Chondrocyte (in vitro differentiated cells): ENCODE results near the gene DUSP19. TPM values are rescaled to one million over a fixed set of nuclear protein-coding genes. Genes with fewer than 3 reads are reported as not detected.

Experiments used
- DNase-seq: peaks from one replicate; pipeline ENCODE4 v3.0.0; 2021; ENCODE audit warnings: mixed read lengths, low spot score
- H3K27ac Mint-ChIP-seq: one replicate; pipeline ENCODE4 v1.8.0; 2021; ENCODE audit warnings: mild to moderate bottlenecking, moderate library complexity, mixed read lengths; ENCODE audit not compliant: unreplicated experiment
- H3K27me3 Mint-ChIP-seq: 2 replicates; pipeline ENCODE4 v1.8.0; 2021; ENCODE audit warnings: low read depth, mixed read lengths
- H3K36me3 Mint-ChIP-seq: 2 replicates; pipeline ENCODE4 v1.8.0; 2021; ENCODE audit warnings: low read depth, mixed read lengths
- H3K4me1 Mint-ChIP-seq: 2 replicates; pipeline ENCODE4 v1.8.0; 2021; ENCODE audit warnings: low read depth, mild to moderate bottlenecking, mixed read lengths
- H3K4me3 Mint-ChIP-seq: one replicate; pipeline ENCODE4 v1.8.0; 2021; ENCODE audit warnings: mild to moderate bottlenecking, moderate library complexity, mixed read lengths; ENCODE audit not compliant: unreplicated experiment
- H3K9me3 Mint-ChIP-seq: 2 replicates; pipeline ENCODE4 v1.8.0; 2021; ENCODE audit warnings: low read depth, mixed read lengths
- CTCF ChIP-seq: fragments of 200-600 bp; sonication (generic); IDR thresholded peaks from 2 replicates; pipeline ENCODE4 v1.5.0; 2021; ENCODE audit warnings: antibody characterized with exemption, mild to moderate bottlenecking, moderate library complexity
- total RNA-seq: library from RNA; stranded (reverse); gene quantifications from 3 replicates; pipeline ENCODE4 v1.2.1, GENCODE V29; 2021

DUSP19 gene
- total RNA-seq, 1 donor from 2014 or later, result 4.1 TPM

GRCh38 chr2:183105402-183106134 lies 27.0 kb downstream of the DUSP19 start:
- no peak overlapping the region for H3K4me3 Mint-ChIP-seq

GRCh38 chr2:183112577-183112976 lies 34.0 kb downstream of the DUSP19 start:
- Mint-ChIP-seq H3K27ac (no peak overlapping the region), H3K9me3 (no peaks in the 10 kb centered on the region), H3K4me3 (no peak overlapping the region), H3K4me1 (no peaks in the 10 kb centered on the region), H3K36me3 (no peaks in the 10 kb centered on the region), H3K27me3 (peaks cover 7% of the 10 kb centered on the region)
- DNase-seq, result no peak
- no peak for TF ChIP-seq CTCF

More at GRCh38 chr2:183105402-183106134, 27.0 kb downstream of the DUSP19 start:
- no peak for TF ChIP-seq CTCF
- Mint-ChIP-seq H3K9me3 (peaks cover 4% of the 10 kb centered on the region), H3K36me3 (no peaks in the 10 kb centered on the region), H3K4me1 (peaks cover 2% of the 10 kb centered on the region), H3K27ac (no peak overlapping the region), H3K27me3 (no peaks in the 10 kb centered on the region)
- DNase-seq, result no peak

GRCh38 chr2:183113630-183114029 lies 35.1 kb downstream of the DUSP19 start:
- no peaks in the 10 kb centered on the region for H3K4me1 Mint-ChIP-seq
- no peaks in the 10 kb centered on the region for H3K36me3 Mint-ChIP-seq
- H3K27me3 Mint-ChIP-seq, result peaks cover 7% of the 10 kb centered on the region
- no peaks in the 10 kb centered on the region for H3K9me3 Mint-ChIP-seq
- no peak overlapping the region for H3K4me3 Mint-ChIP-seq
- TF ChIP-seq CTCF, result no peak
- no peak overlapping the region for H3K27ac Mint-ChIP-seq
- no peak for DNase-seq

- no peak overlapping the region for H3K4me3 Mint-ChIP-seq
- no peaks in the 10 kb centered on the region for H3K9me3 Mint-ChIP-seq
- TF ChIP-seq CTCF, result no peak
- no peaks in the 10 kb centered on the region for H3K36me3 Mint-ChIP-seq
- H3K27me3 Mint-ChIP-seq, result peaks cover 8% of the 10 kb centered on the region
- no peak overlapping the region for H3K27ac Mint-ChIP-seq
- H3K4me1 Mint-ChIP-seq, result no peaks in the 10 kb centered on the region
- DNase-seq, result no peak
Observed at GRCh38 chr2:183117226-183117625, 38.7 kb downstream of the DUSP19 start.

- Mint-ChIP-seq H3K27ac (peak overlapping the region; percentile 99), H3K9me3 (no peaks in the 10 kb centered on the region), H3K4me3 (peak overlapping the region; percentile 95), H3K36me3 (no peaks in the 10 kb centered on the region), H3K27me3 (peaks cover 2% of the 10 kb centered on the region), H3K4me1 (peaks cover 25% of the 10 kb centered on the region)
- no peak for TF ChIP-seq CTCF
- no peak for DNase-seq
Observed at GRCh38 chr2:183123117-183123958, 44.8 kb downstream of the DUSP19 start.
